ENCODE results near the gene SPON1.

- no peak for TF ChIP-seq CTCF (IDR thresholded peaks at IDR 0.05 in 2 of 3, conservative IDR thresholded peaks at IDR 0.05 in 1 of 3; ENCODE audit: control insufficient read depth in 2 of 3, extremely low read depth in 1 of 3, insufficient read depth in 1 of 3, low read depth in 3 of 3, low read length in 3 of 3)
- no peak for TF ChIP-seq RAD21 (IDR thresholded peaks at IDR 0.05; ENCODE audit: insufficient read depth, low read depth, low read length)
- TF ChIP-seq ELK1 (IDR thresholded peaks at IDR 0.05; ENCODE audit: low read depth, low read length): no peak
Observed at GRCh38 chr11:14109742-14110141, 147.2 kb downstream of the SPON1 start.
